T-helper 1 cell treated with Interleukin-12 subunit alpha and Interleukin-12 subunit beta and Interleukin-4 antibody, amounts not matched to agents 30 μg/mL and 1 μg/mL, for 36 hours (primary cell): ENCODE results near the gene EFR3B.
"Not testable (repeated sequence)": the region's sequence is repeated elsewhere in the genome, so short reads cannot be mapped to it uniquely, and the experiment has no call there.

Experiments
- H3K27ac Mint-ChIP-seq: one replicate; pipeline ENCODE4 v1.8.0; 2021; ENCODE audit warnings: mild to moderate bottlenecking, mixed read lengths
- H3K27me3 Mint-ChIP-seq: one replicate; pipeline ENCODE4 v1.8.0; 2021; ENCODE audit warnings: low read depth, mixed read lengths
- H3K36me3 Mint-ChIP-seq: one replicate; pipeline ENCODE4 v1.8.0; 2021; ENCODE audit warnings: low read depth, mixed read lengths
- H3K4me1 Mint-ChIP-seq: one replicate; pipeline ENCODE4 v1.8.0; 2021; ENCODE audit warnings: low read depth, mixed read lengths
- H3K4me3 Mint-ChIP-seq: one replicate; pipeline ENCODE4 v1.8.0; 2021; ENCODE audit warnings: mild to moderate bottlenecking, moderate library complexity, mixed read lengths
- H3K9me3 Mint-ChIP-seq: one replicate; pipeline ENCODE4 v1.8.0; 2021; ENCODE audit warnings: mixed read lengths

Gene EFR3B

GRCh38 chr2:25155401-25155800, 113.5 kb downstream of the EFR3B start:
- H3K27me3 Mint-ChIP-seq, result no peaks in the 10 kb centered on the region
- no peak overlapping the region for H3K4me3 Mint-ChIP-seq
- H3K9me3 Mint-ChIP-seq, result no peaks in the 10 kb centered on the region
- H3K4me1 Mint-ChIP-seq, result peaks cover 7% of the 10 kb centered on the region
- H3K27ac Mint-ChIP-seq, result no peak overlapping the region
- peaks cover 3% of the 10 kb centered on the region for H3K36me3 Mint-ChIP-seq

DNA sequence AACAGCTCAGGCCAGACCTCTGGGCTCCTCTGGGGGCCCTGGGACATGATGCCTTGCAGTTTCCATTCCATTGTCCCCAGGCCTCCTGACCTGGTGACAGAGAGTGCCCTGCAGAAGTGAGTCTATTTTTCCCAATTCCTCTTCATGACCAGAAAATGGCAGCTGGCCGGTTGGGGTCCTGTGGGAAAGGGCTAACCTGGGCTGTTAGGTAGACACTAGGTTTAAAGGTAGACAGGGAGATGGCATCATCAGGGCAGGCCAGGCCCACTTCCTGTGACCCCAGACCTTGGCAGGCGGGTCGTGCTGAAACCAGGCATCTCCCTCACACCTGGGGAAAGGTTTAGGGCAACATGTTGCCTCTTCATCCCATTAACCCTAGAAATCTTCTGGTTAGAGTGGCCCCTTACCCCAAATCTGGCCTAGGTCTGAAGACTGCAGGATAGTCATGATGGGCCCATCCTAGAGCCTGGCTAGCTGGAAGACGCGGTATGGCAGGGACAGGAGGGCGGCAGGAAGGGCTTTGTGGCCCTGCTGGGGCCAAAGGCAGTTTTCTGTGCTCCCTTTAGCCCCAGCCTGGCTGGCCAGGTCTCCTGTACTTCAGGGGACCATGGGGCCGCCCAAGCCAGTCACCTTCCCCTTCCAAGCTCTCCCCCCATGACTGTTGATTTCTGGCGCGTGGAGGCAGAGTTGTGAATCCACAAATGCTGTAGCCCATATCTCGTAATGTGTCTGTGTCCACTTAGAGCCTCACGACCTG, 116.4 kb downstream of the EFR3B start:
- Mint-ChIP-seq H3K9me3 (no peaks in the 10 kb centered on the region), H3K36me3 (peaks cover 5% of the 10 kb centered on the region), H3K4me1 (peaks cover 10% of the 10 kb centered on the region), H3K27ac (no peak overlapping the region), H3K27me3 (no peaks in the 10 kb centered on the region), H3K4me3 (no peak overlapping the region)

GRCh38 chr2:25159949-25160348, 118.1 kb downstream of the EFR3B start:
- H3K27ac Mint-ChIP-seq, result peak overlapping the region; percentile 56
- H3K9me3 Mint-ChIP-seq, result no peaks in the 10 kb centered on the region
- H3K36me3 Mint-ChIP-seq, result peaks cover 5% of the 10 kb centered on the region
- peaks cover 9% of the 10 kb centered on the region for H3K27me3 Mint-ChIP-seq
- H3K4me3 Mint-ChIP-seq, result peak overlapping the region; percentile 73
- peaks cover 10% of the 10 kb centered on the region for H3K4me1 Mint-ChIP-seq

GRCh38 chr2:25160376-25160775, 118.5 kb downstream of the EFR3B start:
- Mint-ChIP-seq H3K4me1 (peaks cover 13% of the 10 kb centered on the region), H3K4me3 (peak overlapping the region; percentile 73)

GRCh38 chr2:25161055-25161781, 119.3 kb downstream of the EFR3B start:
- Mint-ChIP-seq H3K4me3 (peak overlapping the region; percentile 73), H3K9me3 (no peaks in the 10 kb centered on the region), H3K27me3 (peaks cover 21% of the 10 kb centered on the region), H3K4me1 (peaks cover 20% of the 10 kb centered on the region), H3K27ac (peak overlapping the region; percentile 81), H3K36me3 (peaks cover 5% of the 10 kb centered on the region)

More at GRCh38 chr2:25160376-25160775, 118.5 kb downstream of the EFR3B start:
- Mint-ChIP-seq H3K27ac (peak overlapping the region; percentile 76), H3K27me3 (peaks cover 13% of the 10 kb centered on the region), H3K9me3 (no peaks in the 10 kb centered on the region), H3K36me3 (peaks cover 5% of the 10 kb centered on the region)

DNA sequence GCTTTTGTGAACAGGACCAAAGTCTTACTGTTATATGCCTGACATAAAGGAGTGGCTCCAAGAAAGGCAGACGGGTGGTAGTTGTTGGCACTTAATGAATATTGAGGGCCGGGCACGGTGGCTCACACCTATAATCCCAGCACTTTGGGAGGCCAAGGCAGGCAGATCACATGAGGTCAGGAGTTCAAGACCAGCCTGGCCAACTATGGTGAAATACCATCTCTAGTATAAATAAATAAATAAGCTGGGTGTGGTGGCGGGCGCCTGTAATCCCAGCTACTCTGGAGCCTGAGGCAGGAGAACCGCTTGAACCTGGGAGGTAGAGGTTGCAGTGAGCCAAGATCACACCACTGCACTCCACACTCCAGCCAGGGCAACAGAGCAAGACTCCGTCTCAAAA, 120.2 kb downstream of the EFR3B start:
- not testable (repeated sequence) for H3K36me3 Mint-ChIP-seq, H3K9me3 Mint-ChIP-seq
- peak overlapping the region; percentile 83 for H3K27ac Mint-ChIP-seq
- peak overlapping the region; percentile 20 for H3K4me3 Mint-ChIP-seq
- peaks cover 27% of the 10 kb centered on the region for H3K4me1 Mint-ChIP-seq
- H3K27me3 Mint-ChIP-seq, result peaks cover 29% of the 10 kb centered on the region

DNA sequence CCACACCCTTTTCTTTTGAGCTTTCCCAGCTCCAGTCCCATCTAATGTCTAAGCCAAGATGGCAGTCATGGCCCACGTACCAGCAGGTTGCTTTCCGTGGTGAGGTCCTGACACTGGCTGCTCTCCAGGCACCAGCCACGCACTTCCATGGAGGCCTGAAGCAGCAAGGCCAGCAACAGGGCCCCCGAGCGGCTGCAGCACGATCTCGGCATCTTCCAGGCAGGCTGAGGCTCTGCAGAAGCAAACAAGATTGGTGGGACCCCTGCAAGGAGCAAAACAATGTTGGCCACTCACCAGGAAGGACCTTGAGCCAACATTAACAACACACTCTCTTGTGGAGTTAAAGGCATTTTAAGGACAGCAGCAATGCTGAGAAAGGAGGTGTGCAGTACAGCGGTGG, 122.7 kb downstream of the EFR3B start:
- Mint-ChIP-seq H3K4me1 (peaks cover 25% of the 10 kb centered on the region), H3K4me3 (no peak overlapping the region), H3K36me3 (peaks cover 5% of the 10 kb centered on the region), H3K27ac (peak overlapping the region; percentile 12), H3K27me3 (peaks cover 50% of the 10 kb centered on the region), H3K9me3 (no peaks in the 10 kb centered on the region)

DNA sequence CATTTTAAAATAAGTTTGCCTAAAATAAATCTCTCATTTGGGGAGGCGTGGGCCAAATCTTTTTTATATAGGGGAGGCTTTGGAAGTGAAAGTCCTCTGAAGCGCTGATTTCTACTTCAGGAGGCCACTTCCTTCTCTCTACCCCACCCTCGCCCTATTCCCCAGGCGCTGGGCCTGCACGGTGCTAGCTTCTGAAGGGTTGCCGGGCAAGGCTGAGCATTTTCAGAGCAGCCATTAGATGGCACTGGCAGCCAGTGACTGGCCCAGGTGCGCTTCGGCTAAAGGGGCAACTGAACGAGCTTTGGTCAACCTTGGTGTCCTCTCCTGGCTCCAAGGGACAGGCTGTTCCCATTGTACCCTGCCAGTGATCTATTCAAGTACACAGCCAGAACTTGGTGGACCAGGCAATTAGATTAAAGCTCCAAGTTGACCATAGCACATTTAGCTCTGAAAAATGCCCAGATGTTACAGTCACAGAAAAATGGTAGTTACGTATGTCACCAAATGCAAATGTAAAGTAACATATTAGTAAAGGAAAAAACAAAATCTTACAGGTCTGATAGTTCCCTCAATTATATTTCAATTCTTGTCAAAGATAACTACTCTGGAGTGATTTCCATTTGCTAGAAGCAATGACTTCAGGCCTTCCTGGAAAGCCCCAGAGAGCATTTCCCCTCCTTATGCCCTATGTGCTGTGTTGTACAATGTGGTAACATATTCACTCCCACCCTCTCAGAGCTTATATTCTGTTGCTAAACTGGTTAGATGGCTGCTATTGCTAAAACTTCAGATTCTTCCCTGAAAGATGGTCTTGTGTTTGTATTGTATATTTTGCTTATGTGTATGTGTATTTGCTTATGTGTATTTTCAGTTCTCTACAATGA, 124.4 kb downstream of the EFR3B start:
- H3K4me1 Mint-ChIP-seq, result peaks cover 17% of the 10 kb centered on the region
- H3K27me3 Mint-ChIP-seq, result peaks cover 67% of the 10 kb centered on the region
- peaks cover 3% of the 10 kb centered on the region for H3K36me3 Mint-ChIP-seq
- H3K27ac Mint-ChIP-seq, result no peak overlapping the region
- H3K9me3 Mint-ChIP-seq, result no peaks in the 10 kb centered on the region
- H3K4me3 Mint-ChIP-seq, result peak overlapping the region; percentile 2

DNA sequence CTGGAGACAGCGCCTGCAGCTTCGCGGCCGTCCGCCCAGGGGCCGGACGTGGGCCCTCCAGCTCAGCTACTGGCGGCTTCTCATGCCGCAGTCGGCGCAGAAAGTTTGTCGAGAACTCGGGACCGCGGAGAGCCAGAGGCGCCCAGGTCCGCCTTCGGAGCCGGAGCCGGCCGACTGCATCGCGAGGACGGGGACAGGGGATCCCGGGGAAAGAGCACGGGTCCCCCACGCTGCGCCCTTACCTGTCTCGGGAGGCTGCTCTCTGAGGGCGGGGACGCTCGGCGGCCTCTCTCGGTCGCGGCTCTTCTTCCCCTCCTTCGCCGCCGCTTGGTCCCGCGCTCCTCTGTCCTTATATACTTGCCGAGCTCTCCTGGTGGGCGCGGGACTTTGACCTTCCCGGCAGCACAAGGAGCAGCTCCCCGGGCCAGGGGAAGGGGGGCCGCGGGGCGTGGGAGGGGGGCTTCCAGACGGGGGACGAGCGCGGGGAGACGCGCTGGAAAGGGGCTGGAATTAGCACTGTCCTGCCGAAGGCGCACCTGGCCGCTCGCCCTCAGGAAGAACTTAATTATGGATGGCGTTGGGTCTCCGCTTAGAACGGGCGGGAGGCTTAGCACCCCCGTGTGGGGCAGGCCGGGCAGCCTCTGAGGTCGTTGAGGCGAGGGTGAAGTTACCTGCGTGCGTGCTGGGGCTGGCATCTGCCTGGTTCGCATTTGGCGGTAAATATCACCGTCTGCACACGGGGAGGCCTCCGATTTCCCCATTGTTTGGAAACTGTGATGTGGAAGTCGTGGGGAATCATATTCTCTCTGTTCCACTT, 126.6 kb downstream of the EFR3B start, which contains the start of gene POMC:
POMC (minus strand) TSS at position 325 of the 817 bp plus-strand sequence. CDS start 3,808 bp downstream, outside the sequence.
- no peaks in the 10 kb centered on the region for H3K36me3 Mint-ChIP-seq
- no peaks in the 10 kb centered on the region for H3K9me3 Mint-ChIP-seq
- peaks cover 17% of the 10 kb centered on the region for H3K4me1 Mint-ChIP-seq
- no peak within 1 kb of the TSS for H3K27ac Mint-ChIP-seq
- H3K4me3 Mint-ChIP-seq, result peak within 1 kb of the TSS; percentile 30
- peaks cover 82% of the 10 kb centered on the region for H3K27me3 Mint-ChIP-seq

DNA sequence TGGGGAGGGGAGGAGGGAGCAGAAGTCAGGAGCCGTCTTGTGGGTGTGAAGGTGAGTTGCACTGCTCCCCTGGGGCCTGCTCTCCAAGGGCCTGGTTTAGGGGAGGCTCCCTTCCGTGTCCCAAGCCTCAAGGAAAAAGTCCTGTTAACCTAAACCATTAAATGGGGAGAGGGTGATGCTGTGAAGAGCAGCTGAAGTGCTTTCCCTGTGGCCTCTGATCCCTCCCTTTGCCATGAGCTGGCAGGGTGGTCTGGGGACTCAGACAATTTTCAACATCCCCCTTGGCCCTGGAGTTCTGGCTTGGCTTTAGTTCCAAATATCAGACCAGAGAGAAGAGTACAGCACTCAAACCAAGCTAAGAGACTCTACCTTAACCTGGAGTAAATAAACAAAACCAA, 127.2 kb downstream of the EFR3B start:
- Mint-ChIP-seq H3K27me3 (peaks cover 86% of the 10 kb centered on the region), H3K9me3 (no peaks in the 10 kb centered on the region), H3K27ac (no peak overlapping the region), H3K36me3 (no peaks in the 10 kb centered on the region), H3K4me3 (peak overlapping the region; percentile 21), H3K4me1 (peaks cover 17% of the 10 kb centered on the region)

- Mint-ChIP-seq H3K27ac (no peak overlapping the region), H3K9me3 (no peaks in the 10 kb centered on the region), H3K36me3 (no peaks in the 10 kb centered on the region), H3K4me3 (no peak overlapping the region), H3K4me1 (peaks cover 10% of the 10 kb centered on the region), H3K27me3 (peaks cover 82% of the 10 kb centered on the region)
Measured at GRCh38 chr2:25170888-25171287, 129.0 kb downstream of the EFR3B start.

- Mint-ChIP-seq H3K36me3 (no peaks in the 10 kb centered on the region), H3K9me3 (no peaks in the 10 kb centered on the region), H3K27ac (no peak overlapping the region), H3K27me3 (peaks cover 69% of the 10 kb centered on the region), H3K4me3 (no peak overlapping the region), H3K4me1 (no peaks in the 10 kb centered on the region)
Measured at GRCh38 chr2:25173719-25174118, 131.8 kb downstream of the EFR3B start.

DNA sequence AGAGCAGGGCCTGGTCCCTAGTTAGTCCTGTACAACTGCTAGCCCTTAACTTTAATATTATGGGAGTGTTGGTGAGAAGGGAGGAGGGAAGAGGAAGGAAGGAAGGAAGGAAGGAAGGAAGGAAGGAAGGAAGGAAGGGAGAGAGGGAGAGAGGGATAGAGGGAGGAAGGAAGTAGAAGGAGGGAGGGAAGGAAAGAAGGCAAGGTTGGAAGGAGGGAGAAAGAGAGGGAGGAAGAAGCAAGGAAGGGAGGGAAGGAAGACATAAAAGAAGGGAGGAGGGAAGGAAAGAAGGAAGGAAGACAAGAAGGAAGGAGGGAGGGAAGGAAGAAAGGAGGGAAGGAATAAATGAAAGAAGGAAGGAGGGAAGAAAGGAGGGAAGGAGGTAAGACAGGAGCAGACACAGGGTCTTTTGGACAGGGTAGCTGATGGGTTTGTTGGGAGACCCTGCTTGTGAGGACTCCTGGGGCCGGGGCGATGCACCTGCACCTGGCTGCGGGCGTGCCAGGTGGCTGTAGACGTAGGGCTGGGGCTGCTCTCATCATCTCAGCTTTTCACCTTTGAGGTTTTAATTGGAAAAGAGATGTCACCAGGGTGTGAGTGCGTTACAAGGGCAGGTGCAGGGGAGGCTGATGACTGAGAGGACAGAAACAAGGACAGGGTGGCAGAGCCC, 132.5 kb downstream of the EFR3B start:
- Mint-ChIP-seq H3K27ac (no peak overlapping the region), H3K4me3 (no peak overlapping the region), H3K36me3 (no peaks in the 10 kb centered on the region), H3K27me3 (peaks cover 63% of the 10 kb centered on the region), H3K4me1 (no peaks in the 10 kb centered on the region), H3K9me3 (no peaks in the 10 kb centered on the region)
